A549 treated with Hydrocortisone at 1 μM for 4 hours (cell line): ENCODE data around the gene OGFOD1. TPM values are rescaled to one million over a fixed set of nuclear protein-coding genes. Genes with fewer than 3 reads are reported as not detected.

Source experiments
- total RNA-seq: library from RNA; stranded (reverse); fragments of 200-300 nt; extraction: Qiagen RNA extraction; gene quantifications from 5 replicates; pipeline ENCODE4 v1.2.3, GENCODE V29; 2022

Gene OGFOD1
- 70.9 to 127 TPM (median 82.1 TPM) in 5 replicates for total RNA-seq

GRCh38 chr16:56450986-56451752 is at the start of gene OGFOD1, which contains the start of gene NUDT21:
Gene OGFOD1, plus strand, starts transcription at chr16:56451554. Its CDS starts 59 bp downstream, at chr16:56451613.
Gene NUDT21, minus strand, starts transcription at chr16:56451332. Its CDS starts 130 bp downstream, at chr16:56451202.

GRCh38 chr16:56425439-56425832 is 25.9 kb upstream of the OGFOD1 start, which contains the start of gene AMFR:
Gene AMFR, minus strand, starts transcription at chr16:56425545. Its CDS starts 218 bp downstream, at chr16:56425327.

GRCh38 chr16:56519459-56520250 is 68.3 kb downstream of the OGFOD1 start, which contains the start of gene BBS2:
Gene BBS2, minus strand, starts transcription at chr16:56520024. Its CDS starts 162 bp downstream, at chr16:56519862.

Other genes with a start within 250 kb of the OGFOD1 start
- 59.0 to 73.2 TPM (median 68.4 TPM) in 5 replicates for gene AMFR, start 26.0 kb upstream of the OGFOD1 start, total RNA-seq
- 104 to 118 TPM (median 113 TPM) in 5 replicates for gene NUDT21, start 222 bp upstream of the OGFOD1 start, total RNA-seq
- gene BBS2, start 68.5 kb downstream of the OGFOD1 start, total RNA-seq: 19.6 to 30.5 TPM (median 22.5 TPM) in 5 replicates
- not detected in 5 replicates for gene MT4, start 113.5 kb downstream of the OGFOD1 start, total RNA-seq
- gene MT3, start 138.0 kb downstream of the OGFOD1 start, total RNA-seq: 0.58 to 0.88 TPM (median 0.67 TPM) in 5 replicates
- gene MT2A, start 157.0 kb downstream of the OGFOD1 start, total RNA-seq: 1,747 to 3,145 TPM (median 2,510 TPM) in 5 replicates
- gene MT1E, start 174.2 kb downstream of the OGFOD1 start, total RNA-seq: 0.13 to 0.17 TPM in 2 of 5 replicates, not detected in the others
- gene MT1M, start 181.1 kb downstream of the OGFOD1 start, total RNA-seq: 0.32 TPM in 1 of 5 replicates, not detected in the others
- gene MT1A, start 187.1 kb downstream of the OGFOD1 start, total RNA-seq: 22.0 to 34.8 TPM (median 26.9 TPM) in 5 replicates
- 0.53 to 0.73 TPM (median 0.66 TPM) in 3 of 5 replicates, not detected in the others for gene MT1B, start 200.3 kb downstream of the OGFOD1 start, total RNA-seq
- 17.7 to 28.2 TPM (median 18.4 TPM) in 5 replicates for gene MT1F, start 206.4 kb downstream of the OGFOD1 start, total RNA-seq
- not detected in 5 replicates for gene MT1G, start 216.5 kb downstream of the OGFOD1 start, total RNA-seq
- gene MT1H, start 218.3 kb downstream of the OGFOD1 start, total RNA-seq: not detected in 5 replicates
- gene MT1X, start 230.9 kb downstream of the OGFOD1 start, total RNA-seq: 557 to 892 TPM (median 709 TPM) in 5 replicates